Caco-2 (cell line): ENCODE results near the gene CLDN19. TPM values are rescaled to one million over a fixed set of nuclear protein-coding genes. Genes with fewer than 3 reads are reported as not detected.

ENCODE experiments used
- BruUV-seq: library from RNA; stranded (reverse); fragments of 400-500 nt; replicated peaks from 2 replicates; lab custom pipeline; 2021; lab: Mats Ljungman, UMichigan
- CTCF ChIA-PET: fragments of 300-600 bp; sonication (Branson Sonifier 250); formaldehyde crosslinking; loops from one replicate; lab custom pipeline; 2022; ENCODE audit warnings: antibody characterized with exemption; lab: Charles Lee
- POLR2A ChIA-PET: fragments of 300-600 bp; sonication (Branson Sonifier 250); formaldehyde crosslinking; loops from one replicate; lab custom pipeline; 2022; ENCODE audit warnings: antibody characterized with exemption; lab: Charles Lee
- DNase-seq, 2 experiments: peaks; one replicate each; pipeline versions ENCODE4 v3.0.0 to v3.0.0-alpha.2; 2020 to 2022
- H3K27me3 ChIP-seq: replicated peaks from 2 replicates; pipeline ENCODE4 v1.6.0; 2011; ENCODE audit warnings: low read length; ENCODE audit not compliant: control insufficient read depth, insufficient read depth
- H3K36me3 ChIP-seq: 2 replicates; pipeline ENCODE4 v1.5.1; 2011; ENCODE audit warnings: low read length; ENCODE audit not compliant: control insufficient read depth, insufficient read depth
- H3K4me1 ChIP-seq: fragments of 250-450 bp; sonication (Bioruptor Pico); 2 replicates; pipeline ENCODE4 v1.5.1; 2020; ENCODE audit warnings: mild to moderate bottlenecking
- H3K4me3 ChIP-seq: 2 replicates; pipeline ENCODE4 v1.5.1; 2011; ENCODE audit warnings: low read depth, mild to moderate bottlenecking, control low read depth, low read length
- H3K9me3 ChIP-seq: fragments of 250-450 bp; sonication (Bioruptor Pico); 2 replicates; pipeline ENCODE4 v1.5.1; 2020; ENCODE audit warnings: mild to moderate bottlenecking, moderate library complexity
- H3K27ac Mint-ChIP-seq: one replicate; pipeline ENCODE4 v1.8.0; 2022; ENCODE audit warnings: mixed read lengths; ENCODE audit not compliant: unreplicated experiment
- H3K27me3 Mint-ChIP-seq: one replicate; pipeline ENCODE4 v1.8.0; 2022; ENCODE audit warnings: mixed read lengths; ENCODE audit not compliant: insufficient read depth, unreplicated experiment
- H3K36me3 Mint-ChIP-seq: one replicate; pipeline ENCODE4 v1.8.0; 2022; ENCODE audit warnings: mild to moderate bottlenecking, mixed read lengths; ENCODE audit not compliant: insufficient read depth, unreplicated experiment
- H3K4me1 Mint-ChIP-seq: one replicate; pipeline ENCODE4 v1.8.0; 2022; ENCODE audit warnings: low read depth, mixed read lengths; ENCODE audit not compliant: unreplicated experiment
- H3K4me3 Mint-ChIP-seq: one replicate; pipeline ENCODE4 v1.8.0; 2022; ENCODE audit warnings: mild to moderate bottlenecking, moderate library complexity, mixed read lengths; ENCODE audit not compliant: unreplicated experiment
- H3K9me3 Mint-ChIP-seq: one replicate; pipeline ENCODE4 v1.8.0; 2022; ENCODE audit warnings: mixed read lengths; ENCODE audit not compliant: unreplicated experiment
- intact Hi-C: fragments of 100-400 bp; cut with micrococcal nuclease; formaldehyde crosslinking; loops from one replicate; pipeline ENCODE4 v1.10.0; 2022; ENCODE audit not compliant: unreplicated experiment
- total RNA-seq: library from RNA; stranded (reverse); gene quantifications from 2 replicates; pipeline ENCODE4 v1.2.3, GENCODE V29; 2022
- TF ChIP-seq, protein P1 (sequence below), 2 experiments: fragments of 200-600 bp in 1 of 2; IDR thresholded peaks; 1 replicate in 1 of 2; 2 replicates in 1 of 2; pipeline versions ENCODE4 v1.5.1 to v1.8.0; 2011 to 2022; ENCODE audit warnings: antibody characterized with exemption in 1 of 2, control low read depth in 1 of 2, inconsistent platforms in 1 of 2, low read depth in 1 of 2, low read length in 1 of 2, mild to moderate bottlenecking in 1 of 2, moderate library complexity in 1 of 2; ENCODE audit not compliant: insufficient read depth in 1 of 2, severe bottlenecking in 1 of 2, unreplicated experiment in 1 of 2

CLDN19 gene
- total RNA-seq, 1 experiment from 2014 or later: 4.0 TPM

GRCh38 chr1:42776502-42776901 lies 36.5 kb upstream of the CLDN19 start:
- H3K27me3 ChIP-seq: no peaks in the 10 kb centered on the region
- no peaks in the 10 kb centered on the region for H3K27me3 Mint-ChIP-seq
- ChIA-PET POLR2A (no interaction called here), CTCF (interaction anchor here (1.6 kb wide), 1 partner anchor 11 kb away, joined by 3 read pairs; no protein-coding TSS in a partner anchor)
- intact Hi-C loops: no loop called here
- no TSS peak for BruUV-seq
- peaks cover 30% of the 10 kb centered on the region for H3K36me3 Mint-ChIP-seq
- no peak overlapping the region for H3K4me3 ChIP-seq
- H3K4me3 Mint-ChIP-seq: no peak overlapping the region
- TF ChIP-seq, protein P1, sequence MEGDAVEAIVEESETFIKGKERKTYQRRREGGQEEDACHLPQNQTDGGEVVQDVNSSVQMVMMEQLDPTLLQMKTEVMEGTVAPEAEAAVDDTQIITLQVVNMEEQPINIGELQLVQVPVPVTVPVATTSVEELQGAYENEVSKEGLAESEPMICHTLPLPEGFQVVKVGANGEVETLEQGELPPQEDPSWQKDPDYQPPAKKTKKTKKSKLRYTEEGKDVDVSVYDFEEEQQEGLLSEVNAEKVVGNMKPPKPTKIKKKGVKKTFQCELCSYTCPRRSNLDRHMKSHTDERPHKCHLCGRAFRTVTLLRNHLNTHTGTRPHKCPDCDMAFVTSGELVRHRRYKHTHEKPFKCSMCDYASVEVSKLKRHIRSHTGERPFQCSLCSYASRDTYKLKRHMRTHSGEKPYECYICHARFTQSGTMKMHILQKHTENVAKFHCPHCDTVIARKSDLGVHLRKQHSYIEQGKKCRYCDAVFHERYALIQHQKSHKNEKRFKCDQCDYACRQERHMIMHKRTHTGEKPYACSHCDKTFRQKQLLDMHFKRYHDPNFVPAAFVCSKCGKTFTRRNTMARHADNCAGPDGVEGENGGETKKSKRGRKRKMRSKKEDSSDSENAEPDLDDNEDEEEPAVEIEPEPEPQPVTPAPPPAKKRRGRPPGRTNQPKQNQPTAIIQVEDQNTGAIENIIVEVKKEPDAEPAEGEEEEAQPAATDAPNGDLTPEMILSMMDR (IDR thresholded peaks at IDR 0.05; ENCODE audit: insufficient read depth in 1 of 2, low read depth in 1 of 2, low read length in 1 of 2, severe bottlenecking in 1 of 2, unreplicated experiment in 1 of 2): no peak
- no peaks in the 10 kb centered on the region for H3K4me1 ChIP-seq
- no peak overlapping the region for H3K27ac Mint-ChIP-seq
- no peak for DNase-seq
- no peaks in the 10 kb centered on the region for H3K9me3 ChIP-seq
- H3K4me1 Mint-ChIP-seq: no peaks in the 10 kb centered on the region
- H3K9me3 Mint-ChIP-seq: no peaks in the 10 kb centered on the region
- peaks cover 1% of the 10 kb centered on the region for H3K36me3 ChIP-seq

GRCh38 chr1:42774928-42775526 lies 35.0 kb upstream of the CLDN19 start:
- no peak overlapping the region for H3K4me3 Mint-ChIP-seq
- Histone ChIP-seq H3K4me3 (no peak overlapping the region), H3K27me3 (no peaks in the 10 kb centered on the region), H3K36me3 (peaks cover 1% of the 10 kb centered on the region), H3K4me1 (no peaks in the 10 kb centered on the region), H3K9me3 (no peaks in the 10 kb centered on the region)
- no peak overlapping the region for H3K27ac Mint-ChIP-seq
- no peaks in the 10 kb centered on the region for H3K27me3 Mint-ChIP-seq
- no TSS peak for BruUV-seq
- TF ChIP-seq, protein P1 (IDR thresholded peaks at IDR 0.05; ENCODE audit: insufficient read depth in 1 of 2, low read depth in 1 of 2, low read length in 1 of 2, severe bottlenecking in 1 of 2, unreplicated experiment in 1 of 2): no peak
- H3K4me1 Mint-ChIP-seq: no peaks in the 10 kb centered on the region
- ChIA-PET CTCF (no interaction called here), POLR2A (no interaction called here)
- intact Hi-C loops: no loop called here
- no peaks in the 10 kb centered on the region for H3K9me3 Mint-ChIP-seq
- DNase-seq: no peak
- peaks cover 29% of the 10 kb centered on the region for H3K36me3 Mint-ChIP-seq

DNA sequence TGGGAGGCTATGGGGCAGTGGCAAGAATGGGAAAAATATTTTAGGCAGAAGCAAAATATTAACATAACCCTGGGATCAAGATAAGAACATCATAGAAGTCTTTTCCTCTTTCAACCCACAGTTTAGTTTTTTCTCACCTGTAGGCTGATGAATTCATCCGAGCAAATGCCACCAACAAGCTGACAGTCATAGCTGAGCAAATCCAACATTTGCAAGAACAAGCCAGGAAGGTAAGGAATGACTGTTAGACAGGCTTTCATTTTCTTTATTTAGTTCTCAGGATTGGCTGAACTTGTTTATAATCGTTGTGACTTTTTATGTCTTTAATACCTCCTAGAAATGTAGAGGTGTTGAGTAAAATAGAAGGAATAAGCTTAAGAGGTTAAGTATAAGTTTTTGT lies 33.4 kb upstream of the CLDN19 start:
- no TSS peak for BruUV-seq
- H3K27me3 ChIP-seq: no peaks in the 10 kb centered on the region
- POLR2A ChIA-PET: no interaction called here
- H3K36me3 ChIP-seq: peaks cover 1% of the 10 kb centered on the region
- CTCF ChIA-PET: no interaction called here
- H3K4me1 ChIP-seq: no peaks in the 10 kb centered on the region; the same call in 1 of the 2 replicates
- Mint-ChIP-seq H3K4me3 (no peak overlapping the region), H3K9me3 (no peaks in the 10 kb centered on the region), H3K36me3 (peaks cover 23% of the 10 kb centered on the region), H3K27me3 (no peaks in the 10 kb centered on the region), H3K4me1 (no peaks in the 10 kb centered on the region), H3K27ac (no peak overlapping the region)
- TF ChIP-seq, protein P1 (IDR thresholded peaks at IDR 0.05; ENCODE audit: insufficient read depth in 1 of 2, low read depth in 1 of 2, low read length in 1 of 2, severe bottlenecking in 1 of 2, unreplicated experiment in 1 of 2): no peak
- H3K4me3 ChIP-seq: no peak overlapping the region
- intact Hi-C loops: no loop called here
- no peak for DNase-seq
- H3K9me3 ChIP-seq: no peaks in the 10 kb centered on the region
